VCaP (cell line): Measurements from ENCODE around the gene AOAH.

ENCODE experiments used
- H3K27ac ChIP-seq: fragments of 450-650 bp; 2 replicates; pipeline ENCODE4 v1.5.1; 2017
- CTCF ChIP-seq: fragments of 450-650 bp; conservative IDR thresholded peaks from 2 replicates; pipeline ENCODE4 v1.5.1; 2017; ENCODE audit warnings: mild to moderate bottlenecking, moderate library complexity

Gene AOAH

GRCh38 chr7:36644625-36645422 is 79.5 kb downstream of the AOAH start:
- no peak for TF ChIP-seq CTCF
- no peak overlapping the region for H3K27ac ChIP-seq

- TF ChIP-seq CTCF: no peak
- H3K27ac ChIP-seq: no peak overlapping the region
Measured at GRCh38 chr7:36642414-36642813, 81.9 kb downstream of the AOAH start.

GRCh38 chr7:36642010-36642409 is 82.3 kb downstream of the AOAH start:
- no peak overlapping the region for H3K27ac ChIP-seq
- TF ChIP-seq CTCF: no peak

- TF ChIP-seq CTCF: no peak
- no peak overlapping the region for H3K27ac ChIP-seq
Measured at GRCh38 chr7:36640682-36641081, 83.6 kb downstream of the AOAH start.

- no peak for TF ChIP-seq CTCF
- no peak overlapping the region for H3K27ac ChIP-seq
Measured at GRCh38 chr7:36639826-36640225, 84.5 kb downstream of the AOAH start.

GRCh38 chr7:36638586-36639263 is 85.6 kb downstream of the AOAH start:
- no peak overlapping the region for H3K27ac ChIP-seq
- no peak for TF ChIP-seq CTCF

- TF ChIP-seq CTCF: no peak
- H3K27ac ChIP-seq: no peak overlapping the region
Measured at GRCh38 chr7:36638140-36638539, 86.2 kb downstream of the AOAH start.
